Ishikawa (cell line): ENCODE data around the gene CD99L2.

Experiments used
- EGR1 ChIP-seq: IDR thresholded peaks from 2 replicates; pipeline ENCODE4 v1.6.1; 2012
- EP300 ChIP-seq: IDR thresholded peaks from 2 replicates; pipeline ENCODE4 v1.6.1; 2012; ENCODE audit warnings: borderline replicate concordance
- FOXM1 ChIP-seq: IDR thresholded peaks from 2 replicates; pipeline ENCODE4 v1.6.1; 2012; ENCODE audit warnings: low read depth, borderline replicate concordance
- NFIC ChIP-seq: IDR thresholded peaks from 2 replicates; pipeline ENCODE4 v1.6.1; 2012
- RAD21 ChIP-seq: IDR thresholded peaks from 2 replicates; pipeline ENCODE4 v1.6.1; 2012; ENCODE audit warnings: low read depth
- TAF1 ChIP-seq: IDR thresholded peaks from 2 replicates; pipeline ENCODE4 v1.6.1; 2012; ENCODE audit warnings: low read depth, mild to moderate bottlenecking
- TEAD4 ChIP-seq: IDR thresholded peaks from 2 replicates; pipeline ENCODE4 v1.6.1; 2012
- YY1 ChIP-seq: IDR thresholded peaks from 2 replicates; pipeline ENCODE4 v1.6.1; 2012; ENCODE audit warnings: low read depth
- ZBTB7A ChIP-seq: IDR thresholded peaks from 2 replicates; pipeline ENCODE4 v1.6.1; 2012; ENCODE audit warnings: low read depth
- TF ChIP-seq, protein P1 (sequence below): IDR thresholded peaks from 2 replicates; pipeline ENCODE4 v1.6.1; 2012; ENCODE audit warnings: low read depth, mild to moderate bottlenecking
- TF ChIP-seq, protein P2 (sequence below): IDR thresholded peaks from 2 replicates; pipeline ENCODE4 v1.6.1; 2012

DNA sequence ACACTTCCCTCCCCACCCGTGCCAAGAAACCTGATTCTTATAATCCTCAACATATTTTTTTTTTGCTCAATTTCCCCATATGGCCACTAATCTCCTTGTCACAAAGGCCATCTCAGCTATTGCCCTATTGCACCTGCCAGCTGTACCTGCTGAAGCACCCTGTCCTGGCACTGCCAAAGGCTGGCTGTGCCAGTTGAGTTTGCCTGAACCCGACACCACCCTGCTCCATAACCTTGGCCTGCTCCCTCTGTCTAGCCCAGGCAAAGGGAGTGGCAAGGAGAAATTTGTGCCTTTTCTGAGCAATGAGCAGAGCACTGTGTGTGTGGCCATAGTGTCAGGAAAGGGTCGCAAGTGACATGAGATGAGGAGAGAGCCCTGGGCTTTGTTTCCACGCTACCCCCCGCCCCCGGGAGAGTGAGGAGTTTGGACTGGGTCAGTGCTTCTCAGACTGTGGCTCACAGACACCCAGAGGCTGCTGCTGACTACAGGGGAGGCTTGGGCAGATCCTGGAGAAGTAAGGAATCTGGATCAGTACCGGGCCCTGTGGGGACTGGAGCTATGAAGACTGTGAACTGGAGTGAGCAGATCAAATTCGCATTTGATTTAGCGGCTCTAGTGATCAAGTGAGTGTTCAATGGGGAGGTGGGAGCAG lies 42.5 kb upstream of the CD99L2 start:
- TF ChIP-seq TAF1 (no peak), EGR1 (no peak), EP300 (no peak), NFIC (no peak), TEAD4 (no peak), RAD21 (no peak), ZBTB7A (no peak), FOXM1 (no peak), YY1 (no peak)
- TF ChIP-seq, protein P1, sequence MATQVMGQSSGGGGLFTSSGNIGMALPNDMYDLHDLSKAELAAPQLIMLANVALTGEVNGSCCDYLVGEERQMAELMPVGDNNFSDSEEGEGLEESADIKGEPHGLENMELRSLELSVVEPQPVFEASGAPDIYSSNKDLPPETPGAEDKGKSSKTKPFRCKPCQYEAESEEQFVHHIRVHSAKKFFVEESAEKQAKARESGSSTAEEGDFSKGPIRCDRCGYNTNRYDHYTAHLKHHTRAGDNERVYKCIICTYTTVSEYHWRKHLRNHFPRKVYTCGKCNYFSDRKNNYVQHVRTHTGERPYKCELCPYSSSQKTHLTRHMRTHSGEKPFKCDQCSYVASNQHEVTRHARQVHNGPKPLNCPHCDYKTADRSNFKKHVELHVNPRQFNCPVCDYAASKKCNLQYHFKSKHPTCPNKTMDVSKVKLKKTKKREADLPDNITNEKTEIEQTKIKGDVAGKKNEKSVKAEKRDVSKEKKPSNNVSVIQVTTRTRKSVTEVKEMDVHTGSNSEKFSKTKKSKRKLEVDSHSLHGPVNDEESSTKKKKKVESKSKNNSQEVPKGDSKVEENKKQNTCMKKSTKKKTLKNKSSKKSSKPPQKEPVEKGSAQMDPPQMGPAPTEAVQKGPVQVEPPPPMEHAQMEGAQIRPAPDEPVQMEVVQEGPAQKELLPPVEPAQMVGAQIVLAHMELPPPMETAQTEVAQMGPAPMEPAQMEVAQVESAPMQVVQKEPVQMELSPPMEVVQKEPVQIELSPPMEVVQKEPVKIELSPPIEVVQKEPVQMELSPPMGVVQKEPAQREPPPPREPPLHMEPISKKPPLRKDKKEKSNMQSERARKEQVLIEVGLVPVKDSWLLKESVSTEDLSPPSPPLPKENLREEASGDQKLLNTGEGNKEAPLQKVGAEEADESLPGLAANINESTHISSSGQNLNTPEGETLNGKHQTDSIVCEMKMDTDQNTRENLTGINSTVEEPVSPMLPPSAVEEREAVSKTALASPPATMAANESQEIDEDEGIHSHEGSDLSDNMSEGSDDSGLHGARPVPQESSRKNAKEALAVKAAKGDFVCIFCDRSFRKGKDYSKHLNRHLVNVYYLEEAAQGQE, result no peak
- TF ChIP-seq, protein P2, sequence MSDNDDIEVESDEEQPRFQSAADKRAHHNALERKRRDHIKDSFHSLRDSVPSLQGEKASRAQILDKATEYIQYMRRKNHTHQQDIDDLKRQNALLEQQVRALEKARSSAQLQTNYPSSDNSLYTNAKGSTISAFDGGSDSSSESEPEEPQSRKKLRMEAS, result no peak
